Hepatocyte (in vitro differentiated cells): ENCODE data around the gene AMER2. TPM values are rescaled to one million over a fixed set of nuclear protein-coding genes. Genes with fewer than 3 reads are reported as not detected.

Experiments
- DNase-seq: peaks from one replicate; pipeline ENCODE4 v3.0.0-alpha.2; 2016; ENCODE audit warnings: low spot score
- H2AFZ ChIP-seq: fragments of 200-600 bp; sonication (generic); 2 replicates; pipeline ENCODE4 v1.6.0; 2016; ENCODE audit warnings: antibody characterized with exemption, mild to moderate bottlenecking
- H3K27ac ChIP-seq: fragments of 200-600 bp; sonication (generic); 2 replicates; pipeline ENCODE4 v1.5.1; 2016; ENCODE audit warnings: mild to moderate bottlenecking
- H3K27me3 ChIP-seq: fragments of 200-600 bp; sonication (generic); 2 replicates; pipeline ENCODE4 v1.6.1; 2016
- H3K36me3 ChIP-seq: fragments of 200-600 bp; sonication (generic); replicated peaks from 2 replicates; pipeline ENCODE4 v1.5.1; 2016; ENCODE audit warnings: low read depth; ENCODE audit not compliant: insufficient read depth
- H3K4me1 ChIP-seq: fragments of 200-600 bp; sonication (generic); 2 replicates; pipeline ENCODE4 v1.5.1; 2016; ENCODE audit warnings: mild to moderate bottlenecking, moderate library complexity; ENCODE audit not compliant: insufficient read depth
- H3K4me2 ChIP-seq: fragments of 200-600 bp; sonication (generic); 2 replicates; pipeline ENCODE4 v1.6.0; 2016
- H3K4me3 ChIP-seq: fragments of 200-600 bp; sonication (generic); 2 replicates; pipeline ENCODE4 v1.5.1; 2016; ENCODE audit warnings: mild to moderate bottlenecking
- H3K79me2 ChIP-seq: fragments of 200-600 bp; sonication (generic); 2 replicates; pipeline ENCODE4 v1.6.0; 2017; ENCODE audit warnings: mild to moderate bottlenecking
- H3K9me2 ChIP-seq: fragments of 200-600 bp; sonication (generic); replicated peaks from 2 replicates; pipeline ENCODE4 v1.6.0; 2017; ENCODE audit warnings: mild to moderate bottlenecking; ENCODE audit not compliant: insufficient read depth
- H3K9me3 ChIP-seq: fragments of 200-600 bp; sonication (generic); 2 replicates; pipeline ENCODE4 v1.5.1; 2016; ENCODE audit warnings: low read depth, mild to moderate bottlenecking
- H4K20me1 ChIP-seq: fragments of 200-600 bp; sonication (generic); 2 replicates; pipeline ENCODE4 v1.6.0; 2016; ENCODE audit warnings: mild to moderate bottlenecking; ENCODE audit not compliant: insufficient read depth, poor library complexity, severe bottlenecking
- CTCF ChIP-seq: fragments of 200-600 bp; sonication (generic); IDR thresholded peaks from 2 replicates; pipeline ENCODE4 v1.5.1; 2016; ENCODE audit warnings: antibody characterized with exemption, mild to moderate bottlenecking; ENCODE audit not compliant: poor library complexity
- EZH2 ChIP-seq: fragments of 200-600 bp; sonication (generic); IDR thresholded peaks from 2 replicates; pipeline ENCODE4 v1.6.1; 2016; ENCODE audit warnings: antibody characterized with exemption, mild to moderate bottlenecking, borderline replicate concordance
- EZH2phosphoT487 ChIP-seq: fragments of 200-600 bp; sonication (generic); IDR thresholded peaks from one replicate; pipeline ENCODE4 v1.6.1; 2018; ENCODE audit warnings: antibody characterized with exemption, mild to moderate bottlenecking, low read depth, moderate library complexity; ENCODE audit not compliant: unreplicated experiment, severe bottlenecking
- WGBS: methylation state at CpG from one replicate; pipeline ENCODE4 v1.1.6; 2016; ENCODE audit warnings: low lambda C conversion rate; ENCODE audit errors: missing lambda C conversion rate; 5-methylcytosine and 5-hydroxymethylcytosine counted together
- polyA plus RNA-seq: library from polyadenylated mRNA; unstranded; fragments of >200 nt; fragmentation: Nextera tagmentation; extraction: Ambion mirVana; gene quantifications from 2 replicates; pipeline ENCODE4 v1.2.1, GENCODE V29; 2016
- small RNA-seq: library from RNA; depleted of rRNA; stranded (forward); fragments of <200 nt; gene quantifications from one replicate; pipeline ENCODE3, GENCODE V24; 2014
- total RNA-seq: library from RNA; depleted of rRNA; stranded (reverse); fragments of >200 nt; gene quantifications from 2 replicates; pipeline ENCODE4 v1.2.3, GENCODE V29; 2014

The AMER2 gene
- total and polyA plus RNA-seq, 2 experiments from 2014 or later = 0.02 to 0.23 TPM

- no peak overlapping the region for H2AFZ ChIP-seq
- no peak overlapping the region for H3K27ac ChIP-seq
- WGBS = 67% methylated on average over 3 of the region's 3 CpGs
- H3K4me1 ChIP-seq = peaks cover 5% of the 10 kb centered on the region
- no peaks in the 10 kb centered on the region for H3K36me3 ChIP-seq
- no peaks in the 10 kb centered on the region for H4K20me1 ChIP-seq
- H3K4me3 ChIP-seq = no peak overlapping the region
- no peak for TF ChIP-seq EZH2
- no peak for TF ChIP-seq EZH2phosphoT487
- TF ChIP-seq CTCF = no peak
- DNase-seq = no peak
- H3K79me2 ChIP-seq = no peaks in the 10 kb centered on the region
- H3K9me3 ChIP-seq = no peaks in the 10 kb centered on the region
- no peaks in the 10 kb centered on the region for H3K9me2 ChIP-seq
- H3K4me2 ChIP-seq = no peak overlapping the region
- H3K27me3 ChIP-seq = no peaks in the 10 kb centered on the region
These were observed 59.3 kb downstream of the AMER2 start for GRCh38 chr13:25112695-25113255.

Small RNAs within 50 kb of the gene (small RNA-seq; reads per million reads assigned to genes)
- gene AL359757.1 = not detected
- not detected for gene AL359757.2

Other genes starting within 250 kb of the AMER2 start
- 0.03 and 0.04 TPM in 2 replicates for gene PABPC3, start 76.2 kb downstream of the AMER2 start, total RNA-seq
- 0.06 and 0.11 TPM in 2 replicates for gene PABPC3, start 76.2 kb downstream of the AMER2 start, polyA plus RNA-seq
- 16.7 and 17.2 TPM in 2 replicates for gene MTMR6, start 115.2 kb upstream of the AMER2 start, total RNA-seq
- gene MTMR6, start 115.2 kb upstream of the AMER2 start, polyA plus RNA-seq = 6.9 and 10.1 TPM in 2 replicates
- 49.1 and 61.3 TPM in 2 replicates for gene NUP58, start 129.3 kb upstream of the AMER2 start, total RNA-seq
- 16.0 and 25.4 TPM in 2 replicates for gene NUP58, start 129.3 kb upstream of the AMER2 start, polyA plus RNA-seq
- 1.6 and 2.1 TPM in 2 replicates for gene ATP8A2, start 199.7 kb upstream of the AMER2 start, total RNA-seq
- 3.1 and 3.9 TPM in 2 replicates for gene ATP8A2, start 199.7 kb upstream of the AMER2 start, polyA plus RNA-seq